ENCODE measurements around the gene SLC13A2.
"Not testable (repeated sequence)": the region's sequence is repeated elsewhere in the genome, so short reads cannot be mapped to it uniquely, and the experiment has no call there.

Gene SLC13A2, protein sequence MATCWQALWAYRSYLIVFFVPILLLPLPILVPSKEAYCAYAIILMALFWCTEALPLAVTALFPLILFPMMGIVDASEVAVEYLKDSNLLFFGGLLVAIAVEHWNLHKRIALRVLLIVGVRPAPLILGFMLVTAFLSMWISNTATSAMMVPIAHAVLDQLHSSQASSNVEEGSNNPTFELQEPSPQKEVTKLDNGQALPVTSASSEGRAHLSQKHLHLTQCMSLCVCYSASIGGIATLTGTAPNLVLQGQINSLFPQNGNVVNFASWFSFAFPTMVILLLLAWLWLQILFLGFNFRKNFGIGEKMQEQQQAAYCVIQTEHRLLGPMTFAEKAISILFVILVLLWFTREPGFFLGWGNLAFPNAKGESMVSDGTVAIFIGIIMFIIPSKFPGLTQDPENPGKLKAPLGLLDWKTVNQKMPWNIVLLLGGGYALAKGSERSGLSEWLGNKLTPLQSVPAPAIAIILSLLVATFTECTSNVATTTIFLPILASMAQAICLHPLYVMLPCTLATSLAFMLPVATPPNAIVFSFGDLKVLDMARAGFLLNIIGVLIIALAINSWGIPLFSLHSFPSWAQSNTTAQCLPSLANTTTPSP

DNA sequence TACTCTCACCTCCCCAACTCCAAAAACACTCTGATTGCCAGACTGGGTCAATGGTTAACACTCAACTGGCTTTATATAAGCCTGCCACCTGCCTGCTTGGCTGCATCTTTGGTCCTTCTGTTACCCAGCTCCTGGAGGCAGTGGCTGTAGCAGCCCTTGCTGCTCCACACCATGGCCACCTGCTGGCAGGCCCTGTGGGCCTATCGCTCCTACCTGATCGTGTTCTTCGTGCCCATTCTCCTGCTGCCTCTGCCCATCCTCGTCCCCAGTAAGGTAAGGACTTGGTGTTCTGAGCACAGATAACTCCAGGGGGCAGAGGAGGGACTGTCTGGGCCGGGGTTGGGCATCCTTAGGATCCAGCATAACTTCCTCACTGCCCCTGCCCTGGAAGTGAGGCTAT lies at the start of gene SLC13A2:
Gene SLC13A2, plus strand, starts transcription at position 103 of the 400 bp plus-strand sequence. Its CDS starts 69 bp downstream, at position 172.
- FAIRE-seq = no peak

DNA sequence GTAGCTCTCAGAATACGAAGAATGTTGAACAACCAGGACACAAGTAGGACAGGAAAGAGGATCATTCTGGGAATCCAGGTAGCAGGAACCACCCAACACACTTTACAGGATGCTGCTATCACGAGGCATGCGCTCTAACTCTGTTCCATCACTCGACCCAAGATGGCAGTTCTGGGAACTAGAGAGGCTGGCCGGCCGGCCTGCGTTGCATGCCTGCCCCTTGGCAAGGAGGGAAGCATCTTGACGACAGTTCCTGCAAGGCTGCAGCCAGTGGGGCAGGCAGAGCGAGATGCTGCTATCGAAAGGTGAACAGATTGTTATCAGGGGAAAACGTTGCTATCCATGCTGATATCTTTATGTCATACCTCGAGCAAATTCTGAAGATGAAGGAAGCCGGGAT lies 48.2 kb upstream of the SLC13A2 start:
- FAIRE-seq = no peak

DNA sequence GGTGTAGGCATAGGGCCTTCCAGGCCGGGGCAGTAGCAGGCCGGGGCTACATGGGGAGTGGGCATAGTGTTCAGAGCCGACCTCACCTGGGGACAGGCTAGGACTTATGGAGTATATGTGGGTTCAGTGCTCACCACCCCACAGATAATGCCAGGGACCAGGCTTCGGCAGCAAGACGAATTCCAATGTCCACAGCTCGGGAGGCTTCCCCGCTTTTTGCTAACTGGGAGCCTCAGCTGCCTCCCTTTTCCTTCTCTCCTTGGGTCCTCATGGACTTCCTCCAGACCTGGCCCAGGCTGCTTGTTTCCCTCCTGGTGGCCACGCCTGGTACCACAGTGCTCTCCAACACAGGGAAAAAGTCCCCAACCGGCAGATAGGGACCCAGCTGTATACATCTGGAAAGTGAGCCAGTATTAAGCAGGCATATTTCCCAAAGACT lies 47.3 kb upstream of the SLC13A2 start:
- FAIRE-seq = no peak

DNA sequence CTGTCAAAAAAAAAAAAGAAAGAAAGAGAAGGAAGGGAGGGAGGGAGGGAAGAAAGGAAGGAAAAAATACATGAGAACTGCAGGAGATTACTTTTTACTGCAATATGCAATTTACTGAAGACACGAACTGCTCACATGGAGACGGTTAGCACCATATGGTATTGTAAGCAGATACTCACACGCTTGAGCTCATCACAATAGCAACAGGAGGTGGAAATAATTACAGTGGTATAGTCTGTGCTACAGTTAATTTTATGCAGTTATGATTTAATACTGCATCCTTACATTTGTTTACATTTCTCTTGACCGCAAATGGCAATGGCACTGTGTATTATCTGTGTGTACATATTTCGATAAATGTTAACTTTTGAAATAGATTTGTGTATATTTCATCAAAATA lies 46.1 kb upstream of the SLC13A2 start:
- no peak for FAIRE-seq

DNA sequence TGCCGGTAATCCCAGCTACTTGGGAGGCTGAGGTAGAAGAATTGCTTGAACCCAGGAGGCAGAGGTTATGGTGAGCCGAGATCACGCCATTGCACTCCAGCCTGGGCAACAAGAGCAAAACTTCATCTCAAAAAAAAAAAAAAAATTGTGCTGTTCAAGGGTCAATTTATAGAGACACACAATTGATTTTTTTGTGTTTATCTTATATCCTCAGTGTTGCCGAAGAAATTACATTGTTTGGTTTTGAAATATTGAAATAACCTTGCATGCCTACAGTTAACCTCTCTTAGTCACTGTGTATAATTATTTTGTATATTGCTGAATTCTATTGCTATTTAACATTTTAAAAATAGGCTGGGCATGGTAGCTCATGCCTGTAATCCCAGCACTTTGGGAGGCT lies 45.5 kb upstream of the SLC13A2 start:
- FAIRE-seq = not testable (repeated sequence)

DNA sequence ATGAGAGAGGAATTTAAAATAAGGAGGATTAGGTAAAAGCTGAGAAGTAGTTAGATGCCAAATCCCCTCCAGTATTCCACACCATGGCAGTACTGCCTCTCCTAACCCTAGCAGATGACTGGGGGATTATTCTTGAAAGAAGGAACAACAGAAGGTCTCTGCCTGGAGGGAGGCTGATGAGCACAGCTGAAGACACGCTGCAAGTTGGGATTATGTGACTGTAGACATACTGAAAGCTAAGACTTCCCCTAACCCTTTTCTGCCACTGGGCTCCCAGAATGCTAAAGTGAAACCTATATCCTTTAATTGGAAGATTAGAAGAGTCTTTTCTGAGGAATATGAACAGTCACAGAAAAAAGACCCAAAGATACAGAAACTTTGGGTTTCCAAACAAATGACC lies 39.7 kb upstream of the SLC13A2 start:
- FAIRE-seq = no peak

DNA sequence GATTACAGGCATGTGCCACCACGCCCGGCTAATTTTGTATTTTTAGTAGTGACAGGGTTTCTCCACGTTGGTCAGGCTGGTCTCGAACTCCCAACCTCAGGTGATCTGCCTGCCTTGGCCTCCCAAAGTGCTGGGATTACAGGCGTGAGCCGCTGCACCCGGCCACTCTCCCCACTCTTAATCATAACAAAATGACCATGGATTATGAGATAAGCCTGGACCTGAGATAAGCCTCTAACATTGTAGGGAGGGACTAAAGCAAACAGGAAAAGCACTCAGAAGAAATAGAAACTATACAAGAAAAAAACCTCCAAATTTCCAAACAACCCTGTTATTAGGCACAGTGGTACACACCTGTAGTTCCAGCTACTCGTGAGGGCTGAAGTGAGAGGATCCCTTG lies 39.1 kb upstream of the SLC13A2 start:
- FAIRE-seq = not testable (repeated sequence)

DNA sequence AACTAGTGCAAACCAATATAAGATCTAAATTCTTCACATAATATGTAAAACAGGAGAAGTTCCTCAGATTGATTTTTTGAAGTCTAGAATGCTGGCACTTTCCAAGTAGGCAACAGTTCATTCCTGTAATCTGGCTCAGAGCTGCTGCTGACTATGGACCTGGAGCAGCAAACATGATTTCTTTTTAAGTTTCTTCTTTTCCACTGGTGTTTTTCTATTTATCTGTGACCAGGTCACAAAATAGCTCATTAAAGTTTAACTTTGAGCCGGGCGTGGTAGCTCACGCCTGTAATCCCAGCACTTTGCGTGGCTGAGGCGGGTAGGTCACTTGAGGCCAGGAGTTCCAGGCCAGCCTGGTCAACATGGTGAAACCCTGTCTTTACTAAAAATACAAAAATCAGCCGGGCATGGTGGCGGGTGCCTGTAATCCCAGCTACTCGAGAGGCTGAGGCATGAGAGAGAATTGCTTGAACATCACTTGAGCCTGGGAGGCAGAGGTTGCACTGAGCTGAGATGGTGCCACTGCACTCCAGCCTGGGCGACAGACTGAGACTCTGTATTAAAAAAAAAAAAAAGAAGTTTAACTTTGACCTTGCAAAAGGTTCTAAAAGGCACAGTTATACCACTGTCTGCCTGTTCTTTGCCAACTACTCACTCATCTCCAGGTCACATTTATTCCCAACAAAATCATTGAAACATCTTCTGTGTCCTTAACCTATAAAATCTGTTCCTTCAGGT lies 29.4 kb upstream of the SLC13A2 start:
- FAIRE-seq = no peak

DNA sequence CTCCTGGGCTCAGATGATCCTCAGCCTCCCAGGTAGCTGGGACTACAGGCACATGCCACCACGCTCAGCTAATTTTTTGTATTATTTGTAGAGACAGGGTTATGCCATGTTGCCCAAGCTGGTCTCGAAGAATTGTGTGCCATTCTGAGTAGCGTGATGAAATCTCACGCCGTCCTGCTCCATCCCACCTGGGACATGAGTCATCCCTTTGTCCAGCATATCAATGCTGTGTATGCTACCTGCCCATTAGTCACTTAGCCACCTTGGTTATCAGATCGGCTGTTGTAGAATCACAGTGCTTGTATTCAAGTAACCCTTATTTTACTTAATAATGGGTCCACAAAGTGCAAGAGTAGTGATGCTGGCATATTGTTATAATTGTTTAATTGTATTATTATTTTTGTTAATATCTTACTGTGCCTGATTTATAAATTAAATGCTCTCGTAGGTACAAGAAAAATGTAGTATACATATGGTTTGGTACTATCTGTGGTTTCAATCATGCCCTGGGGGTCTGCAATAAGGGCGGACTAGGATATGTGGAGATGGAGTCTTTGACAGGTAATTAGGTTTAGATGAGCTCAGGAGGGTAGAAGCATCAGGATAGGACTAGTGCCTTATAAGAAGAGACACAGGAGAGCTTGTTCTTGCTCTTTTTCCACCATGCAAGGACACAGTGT lies 26.6 kb upstream of the SLC13A2 start:
- FAIRE-seq = no peak

DNA sequence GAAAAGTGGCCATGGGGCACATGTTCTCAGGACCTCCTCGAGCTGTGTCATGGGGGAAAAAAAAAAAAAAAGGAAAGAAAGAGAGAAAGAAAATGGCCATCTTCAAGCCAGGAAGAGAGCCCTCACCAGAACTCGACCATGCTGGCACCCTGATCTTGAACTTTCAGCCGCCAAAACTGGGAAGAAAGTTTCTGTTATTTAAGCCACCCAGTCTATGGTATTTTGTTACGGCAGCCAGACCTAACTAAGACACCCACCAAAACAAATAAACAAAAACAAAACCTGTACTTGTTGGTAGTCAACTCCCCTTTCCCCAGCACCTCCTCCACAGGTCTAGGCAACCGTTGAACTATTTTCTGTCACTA lies 26.1 kb upstream of the SLC13A2 start:
- no peak for FAIRE-seq

DNA sequence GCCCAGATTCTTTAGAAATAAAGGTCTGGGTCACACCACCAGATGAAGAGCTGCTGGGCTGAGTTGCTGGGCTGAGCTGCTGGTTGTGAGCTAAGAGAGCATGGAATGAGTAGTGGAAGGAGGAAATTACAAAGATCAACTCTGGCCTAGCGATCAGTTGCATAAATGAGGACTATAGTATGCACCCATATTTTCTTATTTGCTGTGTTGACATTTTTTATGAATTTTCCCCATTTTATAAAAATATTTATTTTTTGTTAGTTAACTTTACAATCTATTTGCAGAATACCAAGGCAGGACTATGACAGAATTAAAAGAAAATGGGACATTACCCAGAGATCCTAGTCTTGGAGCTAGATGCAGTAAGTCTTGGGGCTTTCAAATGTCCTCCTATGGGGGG lies 23.6 kb upstream of the SLC13A2 start:
- FAIRE-seq = no peak

DNA sequence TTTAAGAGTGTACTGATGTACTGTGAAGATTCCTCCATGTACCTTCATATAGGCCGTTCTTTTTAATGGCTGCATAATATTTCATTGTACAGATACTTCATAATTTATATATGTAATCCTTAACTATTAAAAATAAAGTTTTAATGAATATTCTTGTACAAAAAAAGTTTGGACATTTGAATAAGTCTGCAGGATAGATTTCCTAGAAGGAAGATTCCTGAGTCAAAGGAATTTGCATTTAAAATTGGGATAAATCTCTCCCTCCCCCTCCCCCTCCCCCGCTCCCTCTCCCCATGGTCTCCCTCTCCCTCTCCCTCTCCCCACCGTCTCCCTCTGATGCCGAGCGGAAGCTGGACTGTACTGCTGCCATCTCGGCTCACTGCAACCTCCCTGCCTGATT lies 15.6 kb upstream of the SLC13A2 start:
- FAIRE-seq = no peak

DNA sequence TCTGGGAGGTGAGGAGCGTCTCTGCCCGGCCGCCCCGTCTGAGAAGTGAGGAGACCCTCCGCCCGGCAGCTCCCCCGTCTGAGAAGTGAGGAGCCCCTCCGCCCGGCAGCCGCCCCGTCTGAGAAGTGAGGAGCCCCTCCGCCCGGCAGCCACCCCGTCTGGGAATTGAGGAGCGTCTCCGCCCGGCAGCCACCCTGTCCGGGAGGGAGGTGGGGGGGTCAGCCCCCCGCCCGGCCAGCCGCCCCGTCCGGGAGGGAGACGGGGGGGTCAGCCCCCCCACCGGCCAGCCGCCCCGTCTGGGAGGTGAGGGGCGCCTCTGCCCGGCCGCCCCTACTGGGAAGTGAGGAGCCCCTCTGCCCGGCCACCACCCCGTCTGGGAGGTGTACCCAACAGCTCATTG lies 14.6 kb upstream of the SLC13A2 start:
- FAIRE-seq = not testable (repeated sequence)

DNA sequence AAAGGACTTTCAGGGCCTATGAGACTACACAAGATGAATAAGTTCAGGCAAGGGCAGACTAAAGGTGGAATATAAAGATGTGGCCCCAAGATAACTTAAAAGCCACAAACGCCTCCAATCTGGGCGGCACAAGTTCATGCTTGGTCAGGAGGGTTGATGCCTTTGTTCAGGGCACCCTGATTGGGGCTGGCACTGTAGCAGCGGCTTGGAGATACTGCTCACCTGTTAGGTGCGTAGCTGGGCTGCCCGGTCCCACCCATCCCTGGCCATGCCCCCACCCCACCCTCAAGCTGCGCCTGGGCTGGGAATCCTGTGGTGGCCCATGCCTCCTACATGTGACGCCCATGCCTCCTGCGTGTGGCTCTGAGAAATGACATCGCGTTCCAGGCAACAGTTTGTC lies 12.5 kb upstream of the SLC13A2 start:
- no peak for FAIRE-seq

DNA sequence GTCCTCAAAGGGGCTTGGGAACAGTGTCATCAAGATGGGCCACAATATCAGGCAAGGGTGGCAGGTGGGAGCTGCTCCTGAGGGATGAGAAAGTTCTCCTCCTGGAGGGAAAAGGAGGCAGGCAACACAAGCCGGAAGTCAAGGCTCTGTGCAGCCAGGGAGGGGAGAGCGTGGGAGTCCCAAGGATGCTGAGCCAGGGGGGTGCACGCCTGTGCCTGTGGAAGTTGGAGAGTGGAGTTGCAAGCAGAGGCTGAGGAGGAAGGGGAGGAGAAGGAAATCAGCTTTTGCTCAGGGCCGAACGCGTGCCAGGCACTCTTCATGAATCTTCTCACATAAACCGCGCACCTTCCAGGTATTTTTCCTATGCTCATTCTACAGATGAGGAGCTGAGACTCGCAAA lies 7.4 kb upstream of the SLC13A2 start:
- FAIRE-seq = no peak

DNA sequence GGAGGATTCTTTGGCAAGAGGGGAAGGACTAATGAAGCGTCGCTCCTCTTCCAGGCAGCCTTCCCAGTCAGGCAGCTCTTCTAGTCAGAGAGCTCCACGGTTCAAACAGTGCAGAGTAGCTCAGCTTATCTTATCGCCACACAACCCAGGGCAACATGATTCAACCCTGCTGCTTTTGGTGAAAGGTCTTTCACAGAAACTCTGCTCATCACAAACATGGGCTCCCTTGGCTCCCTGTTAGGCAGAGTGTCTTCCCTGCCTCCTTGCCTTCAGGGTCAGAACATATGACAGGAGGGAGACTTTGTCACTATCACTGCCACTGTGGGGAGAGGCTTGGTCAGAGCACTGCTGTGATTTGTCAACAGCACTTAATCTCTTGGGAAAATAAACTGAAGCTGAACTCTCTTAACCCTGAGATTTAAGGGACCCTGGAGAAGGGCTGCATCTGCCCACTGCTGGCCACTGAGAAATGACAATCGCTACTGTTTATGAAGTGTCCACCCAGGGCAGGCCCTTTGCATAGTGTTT lies 6.9 kb upstream of the SLC13A2 start:
- no peak for FAIRE-seq

DNA sequence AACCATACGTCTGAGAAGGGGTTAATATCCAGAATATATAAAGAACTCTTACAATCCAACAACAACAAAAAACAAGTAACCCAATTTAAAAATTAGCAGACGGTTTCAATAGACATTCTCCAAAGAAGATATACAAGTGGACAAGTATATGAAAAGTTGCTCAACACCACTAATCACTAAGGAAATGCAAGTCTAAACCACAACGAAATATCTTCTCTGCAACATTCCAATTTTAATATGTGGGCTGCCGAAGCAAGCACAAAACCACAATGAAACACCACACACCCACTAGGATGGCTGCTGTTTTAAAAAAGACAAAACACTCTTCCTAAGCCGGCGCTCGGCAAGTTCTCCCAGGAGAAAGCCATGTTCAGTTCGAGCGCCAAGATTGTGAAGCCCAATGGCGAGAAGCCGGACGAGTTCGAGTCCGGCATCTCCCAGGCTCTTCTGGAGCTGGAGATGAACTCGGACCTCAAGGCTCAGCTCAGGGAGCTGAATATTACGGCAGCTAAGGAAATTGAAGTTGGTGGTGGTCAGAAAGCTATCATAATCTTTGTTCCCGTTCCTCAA lies 5.9 kb upstream of the SLC13A2 start:
- no peak for FAIRE-seq

DNA sequence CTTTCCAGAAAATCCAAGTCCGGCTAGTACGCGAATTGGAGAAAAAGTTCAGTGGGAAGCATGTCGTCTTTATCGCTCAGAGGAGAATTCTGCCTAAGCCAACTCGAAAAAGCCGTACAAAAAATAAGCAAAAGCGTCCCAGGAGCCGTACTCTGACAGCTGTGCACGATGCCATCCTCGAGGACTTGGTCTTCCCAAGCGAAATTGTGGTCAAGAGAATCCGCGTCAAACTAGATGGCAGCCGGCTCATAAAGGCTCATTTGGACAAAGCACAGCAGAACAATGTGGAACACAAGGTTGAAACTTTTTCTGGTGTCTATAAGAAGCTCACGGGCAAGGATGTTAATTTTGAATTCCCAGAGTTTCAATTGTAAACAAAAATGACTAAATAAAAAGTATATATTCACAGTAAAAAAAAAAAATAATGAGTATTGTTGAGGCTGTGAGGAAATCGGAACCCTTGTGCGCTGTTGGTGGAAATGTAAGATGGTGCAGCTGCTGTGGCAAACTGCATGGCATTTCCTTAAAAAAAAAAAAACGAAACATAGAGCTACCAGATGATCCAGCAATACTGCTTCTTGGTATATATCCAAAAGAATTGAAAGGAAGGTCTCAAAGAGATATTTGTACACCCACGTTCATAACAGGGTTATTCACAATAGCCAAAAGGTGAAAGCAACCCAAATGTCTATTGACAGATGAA lies 5.3 kb upstream of the SLC13A2 start:
- FAIRE-seq = not testable (repeated sequence)

DNA sequence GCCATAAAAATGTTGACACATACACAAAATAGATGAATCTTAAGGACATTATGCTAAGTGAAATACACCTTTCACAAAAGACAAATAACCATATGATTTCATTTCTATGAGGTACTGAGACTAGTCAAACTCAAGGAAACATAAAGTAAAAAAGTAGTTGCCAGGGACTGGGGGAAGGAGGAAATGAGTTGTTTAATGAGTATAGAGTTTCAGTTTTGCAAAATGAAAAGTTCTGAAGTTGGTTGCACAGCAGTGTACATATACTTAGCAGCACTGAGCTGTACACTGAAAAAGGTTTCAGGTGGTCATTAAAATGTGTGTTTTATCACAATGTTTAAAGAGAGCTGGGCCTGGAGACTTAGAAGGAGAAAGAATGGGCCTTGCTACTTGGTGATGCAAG lies 4.7 kb upstream of the SLC13A2 start:
- no peak for FAIRE-seq

DNA sequence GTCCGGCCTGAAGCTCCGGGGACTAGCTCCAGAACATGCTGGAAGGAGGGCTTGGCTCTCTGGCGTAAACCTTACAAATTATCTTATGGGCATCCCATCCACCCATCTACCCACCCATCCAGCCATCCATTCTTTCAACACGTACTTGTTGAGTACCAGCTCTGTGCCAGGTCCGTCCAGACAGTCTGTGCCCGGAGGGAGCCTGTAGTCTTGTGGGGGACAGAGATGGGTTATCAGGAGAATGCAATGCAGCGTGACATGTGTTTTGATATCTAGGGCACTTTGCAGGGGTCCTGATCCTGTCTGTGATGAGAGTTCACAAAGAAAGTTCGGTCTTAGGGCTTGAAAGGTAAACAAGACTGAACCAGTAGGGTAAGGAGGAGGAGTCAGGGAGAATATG lies 4.1 kb upstream of the SLC13A2 start:
- no peak for FAIRE-seq

DNA sequence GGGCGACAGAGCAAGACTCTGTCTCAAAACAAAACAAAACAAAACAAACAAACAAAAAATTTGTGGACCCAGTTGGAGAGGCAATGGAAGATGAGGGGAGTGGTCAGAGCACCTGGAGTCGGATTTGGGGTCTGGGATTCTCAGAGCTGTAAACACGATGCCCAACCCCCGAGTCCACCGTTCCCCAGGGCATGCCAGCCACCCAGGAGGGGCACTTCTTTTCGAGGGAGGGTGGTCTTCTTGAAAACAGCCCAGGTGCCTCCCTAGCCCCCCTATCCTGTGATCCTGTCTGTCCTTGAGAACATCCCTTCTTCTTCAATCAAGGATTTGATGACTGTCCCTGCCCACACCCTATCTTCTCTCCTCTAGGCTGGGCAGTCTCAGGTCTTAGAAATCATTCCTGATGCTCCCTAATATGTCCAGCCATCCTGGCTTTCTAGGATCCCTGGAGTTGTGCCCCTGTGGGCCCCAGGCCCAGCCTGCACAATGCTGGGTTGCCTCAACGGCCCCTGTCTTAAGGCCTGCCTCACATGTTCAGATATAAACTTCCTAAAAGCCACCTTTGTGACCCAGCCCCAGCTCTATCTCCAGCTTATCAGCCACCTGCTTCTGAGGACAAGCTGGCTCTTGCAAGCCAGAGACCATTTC lies 3.1 kb upstream of the SLC13A2 start:
- FAIRE-seq = no peak
